Parathyroid adenoma (tissue), 2 donors: Measurements from ENCODE around the gene SPINDOC.
A peak's percentile ranks its signal among the peaks of the same experiment; 100 is the strongest.

Experiments
- H2AFZ ChIP-seq: fragments of 300-600 bp; sonication (generic); one replicate; pipeline ENCODE4 v1.7.0; 2017; ENCODE audit warnings: antibody characterized with exemption, mild to moderate bottlenecking
- H3K27ac ChIP-seq: fragments of 300-600 bp; sonication (generic); one replicate; pipeline ENCODE4 v1.7.0; 2017
- H3K27me3 ChIP-seq: fragments of 300-600 bp; sonication (generic); one replicate; pipeline ENCODE4 v1.7.0; 2017; ENCODE audit warnings: low read length; ENCODE audit not compliant: control insufficient read depth, insufficient read depth
- H3K36me3 ChIP-seq: fragments of 300-600 bp; sonication (generic); one replicate; pipeline ENCODE4 v1.7.0; 2017; ENCODE audit warnings: low read length; ENCODE audit not compliant: control insufficient read depth, insufficient read depth
- H3K4me1 ChIP-seq: fragments of 300-600 bp; sonication (generic); one replicate; pipeline ENCODE4 v1.7.0; 2017; ENCODE audit warnings: control low read depth
- H3K4me2 ChIP-seq: fragments of 300-600 bp; sonication (generic); one replicate; pipeline ENCODE4 v1.7.0; 2017; ENCODE audit warnings: low read length
- H3K4me3 ChIP-seq: fragments of 300-600 bp; sonication (generic); one replicate; pipeline ENCODE4 v1.7.0; 2017; ENCODE audit warnings: low read depth, low read length
- H3K79me2 ChIP-seq: fragments of 300-600 bp; sonication (generic); one replicate; pipeline ENCODE4 v1.7.0; 2017; ENCODE audit warnings: control low read depth
- H3K9ac ChIP-seq: fragments of 300-600 bp; sonication (generic); one replicate; pipeline ENCODE4 v1.7.0; 2017; ENCODE audit warnings: mild to moderate bottlenecking
- H3K9me3 ChIP-seq: fragments of 300-600 bp; sonication (generic); one replicate; pipeline ENCODE4 v1.7.0; 2017; ENCODE audit warnings: low read length; ENCODE audit not compliant: control insufficient read depth
- TF ChIP-seq, protein P1 (sequence below): fragments of 300-600 bp; sonication (generic); IDR thresholded peaks from one replicate; pipeline ENCODE4 v1.7.0; 2017; ENCODE audit warnings: antibody characterized with exemption, mild to moderate bottlenecking
- donor health status: primary hyperparathyroidism.

The SPINDOC gene

DNA sequence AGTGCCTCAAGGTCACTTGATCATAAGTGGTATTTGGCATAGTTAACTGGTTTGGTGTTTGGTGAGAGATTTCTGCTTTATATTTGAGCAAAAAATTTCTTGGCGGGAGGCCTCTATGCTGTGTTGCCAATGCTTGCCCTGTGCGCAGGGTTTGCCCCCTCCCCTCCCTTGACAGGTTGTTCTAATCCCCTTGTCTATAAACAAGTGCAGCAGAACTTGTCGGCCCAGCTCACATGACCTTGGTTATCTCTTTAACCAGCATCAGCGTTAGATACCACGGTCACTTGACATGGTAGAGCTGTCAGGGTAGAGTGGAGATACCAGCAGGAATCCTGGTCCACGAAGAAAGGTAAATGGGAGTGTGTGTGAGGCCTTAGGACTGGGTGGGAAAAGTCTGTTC lies 61.3 kb downstream of the SPINDOC start:
- Histone ChIP-seq H3K27ac (peak overlapping the region; percentile 36), H3K4me1 (peaks cover 7% of the 10 kb centered on the region), H3K27me3 (no peaks in the 10 kb centered on the region), H3K9me3 (no peaks in the 10 kb centered on the region), H3K9ac (no peak overlapping the region), H3K4me2 (peak overlapping the region; percentile 26), H3K4me3 (peak overlapping the region; percentile 16), H3K79me2 (peaks cover 16% of the 10 kb centered on the region), H2AFZ (no peak overlapping the region), H3K36me3 (no peaks in the 10 kb centered on the region)
- TF ChIP-seq, protein P1, sequence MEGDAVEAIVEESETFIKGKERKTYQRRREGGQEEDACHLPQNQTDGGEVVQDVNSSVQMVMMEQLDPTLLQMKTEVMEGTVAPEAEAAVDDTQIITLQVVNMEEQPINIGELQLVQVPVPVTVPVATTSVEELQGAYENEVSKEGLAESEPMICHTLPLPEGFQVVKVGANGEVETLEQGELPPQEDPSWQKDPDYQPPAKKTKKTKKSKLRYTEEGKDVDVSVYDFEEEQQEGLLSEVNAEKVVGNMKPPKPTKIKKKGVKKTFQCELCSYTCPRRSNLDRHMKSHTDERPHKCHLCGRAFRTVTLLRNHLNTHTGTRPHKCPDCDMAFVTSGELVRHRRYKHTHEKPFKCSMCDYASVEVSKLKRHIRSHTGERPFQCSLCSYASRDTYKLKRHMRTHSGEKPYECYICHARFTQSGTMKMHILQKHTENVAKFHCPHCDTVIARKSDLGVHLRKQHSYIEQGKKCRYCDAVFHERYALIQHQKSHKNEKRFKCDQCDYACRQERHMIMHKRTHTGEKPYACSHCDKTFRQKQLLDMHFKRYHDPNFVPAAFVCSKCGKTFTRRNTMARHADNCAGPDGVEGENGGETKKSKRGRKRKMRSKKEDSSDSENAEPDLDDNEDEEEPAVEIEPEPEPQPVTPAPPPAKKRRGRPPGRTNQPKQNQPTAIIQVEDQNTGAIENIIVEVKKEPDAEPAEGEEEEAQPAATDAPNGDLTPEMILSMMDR: no peak

DNA sequence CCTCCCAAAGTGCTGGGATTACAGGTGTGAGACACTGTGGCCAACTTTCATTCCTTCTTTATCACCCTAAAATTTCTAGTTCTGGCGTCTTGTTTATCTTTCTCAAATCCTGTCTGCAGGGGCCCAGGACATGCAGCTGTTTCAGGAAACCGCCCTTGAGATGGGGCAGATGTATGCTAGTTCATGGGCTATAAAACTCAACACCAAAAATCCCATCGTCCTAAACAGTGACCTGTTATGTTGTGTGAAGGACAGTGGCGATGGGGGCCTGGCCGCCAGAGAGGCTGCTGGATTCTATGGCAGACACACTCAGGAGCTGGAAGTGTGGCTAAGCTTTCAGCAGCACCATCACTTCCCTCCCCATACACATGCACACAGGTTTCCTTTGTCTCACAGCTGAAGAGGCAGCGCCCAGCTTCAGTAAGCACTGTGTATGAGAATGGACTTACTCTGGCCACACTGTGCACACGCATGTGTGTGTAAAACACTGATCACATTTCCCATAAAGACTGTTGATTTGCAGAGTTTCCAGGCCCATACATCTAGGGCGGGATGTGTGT lies 62.3 kb downstream of the SPINDOC start:
- Histone ChIP-seq H3K27me3 (no peaks in the 10 kb centered on the region), H3K36me3 (no peaks in the 10 kb centered on the region), H3K4me3 (no peak overlapping the region), H3K4me2 (no peak overlapping the region), H3K9me3 (no peaks in the 10 kb centered on the region), H2AFZ (no peak overlapping the region), H3K27ac (no peak overlapping the region), H3K79me2 (peaks cover 15% of the 10 kb centered on the region), H3K4me1 (peaks cover 16% of the 10 kb centered on the region), H3K9ac (no peak overlapping the region)
- TF ChIP-seq, protein P1: no peak

DNA sequence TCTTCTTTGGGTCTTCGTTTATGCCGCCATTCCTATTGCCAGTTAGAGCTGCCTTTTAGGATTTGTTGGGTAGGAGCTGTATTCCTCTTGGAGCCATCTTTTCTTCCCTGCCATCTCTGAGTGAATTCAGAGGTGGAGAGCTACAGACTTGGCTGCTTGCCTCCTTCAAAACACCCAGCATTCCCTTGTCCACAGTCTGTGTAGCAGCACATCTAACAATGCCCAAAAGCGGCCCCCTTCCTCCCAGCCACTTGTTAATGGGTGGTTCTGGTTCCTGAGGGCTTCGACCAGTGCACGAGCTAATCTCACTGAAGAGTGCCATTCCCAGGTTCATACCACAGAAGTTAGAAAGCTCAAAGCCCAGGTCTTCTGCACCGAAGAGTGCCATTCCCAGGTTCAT lies 63.4 kb downstream of the SPINDOC start:
- no peak overlapping the region for H3K9ac ChIP-seq
- H3K27me3 ChIP-seq: no peaks in the 10 kb centered on the region
- H3K4me2 ChIP-seq: no peak overlapping the region
- peaks cover 22% of the 10 kb centered on the region for H3K79me2 ChIP-seq
- TF ChIP-seq, protein P1: no peak
- no peaks in the 10 kb centered on the region for H3K9me3 ChIP-seq
- no peak overlapping the region for H2AFZ ChIP-seq
- no peak overlapping the region for H3K27ac ChIP-seq
- H3K36me3 ChIP-seq: no peaks in the 10 kb centered on the region
- peaks cover 17% of the 10 kb centered on the region for H3K4me1 ChIP-seq
- H3K4me3 ChIP-seq: no peak overlapping the region
